SIG-M5 treated with dmso at 0.1 percent for 504 hours (cell line): ENCODE results near the gene BARHL1.

Experiments
- DNase-seq: peaks from one replicate; lab custom pipeline; 2025; ENCODE audit not compliant: unreplicated experiment; lab: John Stamatoyannopoulos, UW

Gene BARHL1

GRCh38 chr9:132610661-132611060 is 28.3 kb downstream of the BARHL1 start:
- DNase-seq = no peak

DNA sequence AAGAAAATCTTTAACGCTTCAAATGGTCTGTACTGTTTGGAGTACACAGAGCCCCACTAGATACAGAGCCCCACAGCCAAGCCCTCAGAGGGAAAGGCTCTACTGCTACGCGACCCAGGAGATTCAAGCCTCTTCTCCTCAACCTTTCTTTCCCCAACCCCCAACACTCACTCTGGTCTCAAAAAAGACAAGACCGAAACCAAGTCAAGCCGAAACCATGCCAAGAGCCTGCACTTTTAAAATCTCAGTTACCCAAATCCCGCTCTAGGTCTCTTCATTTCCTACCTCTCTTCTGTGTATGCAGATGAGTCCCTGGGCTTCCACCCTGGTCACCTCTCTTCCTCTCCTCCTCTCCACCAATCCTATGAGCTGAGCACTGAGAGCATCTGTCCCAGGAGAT is 31.9 kb downstream of the BARHL1 start:
- DNase-seq = no peak

DNA sequence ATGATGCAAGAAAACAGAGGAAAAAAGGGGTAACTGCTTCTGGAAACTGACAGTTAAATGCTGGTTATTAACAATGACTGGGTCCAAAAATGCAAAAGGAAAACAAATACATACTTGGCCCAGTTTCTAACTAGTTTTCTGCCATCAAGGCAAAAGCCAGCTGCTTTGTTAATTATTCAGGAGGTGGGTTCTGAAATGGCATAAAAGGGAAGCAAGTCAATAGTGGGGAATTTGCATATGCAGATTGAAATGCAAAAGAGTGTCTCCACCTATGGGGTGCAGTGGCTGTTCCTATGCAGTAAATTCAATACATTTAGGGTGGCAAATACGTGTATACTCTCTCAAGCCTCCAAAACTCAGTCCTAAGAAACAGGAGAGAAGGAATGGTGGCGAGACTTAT is 33.4 kb downstream of the BARHL1 start:
- no peak for DNase-seq

- no peak for DNase-seq
These were observed 34.3 kb downstream of the BARHL1 start for GRCh38 chr9:132616725-132617124.

GRCh38 chr9:132622159-132622558 is 39.8 kb downstream of the BARHL1 start:
- DNase-seq = no peak

DNA sequence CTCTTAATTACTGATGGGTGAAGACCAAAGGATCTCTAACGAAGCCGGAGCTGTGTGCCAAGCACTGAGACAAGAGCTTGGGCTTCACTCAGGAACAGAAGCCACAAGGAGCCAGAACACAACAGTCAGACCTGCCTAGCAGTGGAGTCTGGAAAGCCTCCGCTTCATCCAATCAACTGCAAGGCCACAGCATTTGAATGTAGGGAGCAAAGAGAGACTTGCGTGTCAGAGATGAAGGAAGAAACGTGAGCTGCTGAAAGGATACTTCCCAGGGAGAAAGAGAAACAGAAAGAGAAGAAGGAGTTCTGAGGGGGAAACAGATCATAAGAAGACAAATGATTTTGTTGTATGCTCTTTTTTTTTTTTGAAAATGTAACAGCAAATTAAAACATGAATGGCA is 43.9 kb downstream of the BARHL1 start:
- no peak for DNase-seq

- no peak for DNase-seq
These were observed 44.7 kb downstream of the BARHL1 start for GRCh38 chr9:132627106-132627505.

DNA sequence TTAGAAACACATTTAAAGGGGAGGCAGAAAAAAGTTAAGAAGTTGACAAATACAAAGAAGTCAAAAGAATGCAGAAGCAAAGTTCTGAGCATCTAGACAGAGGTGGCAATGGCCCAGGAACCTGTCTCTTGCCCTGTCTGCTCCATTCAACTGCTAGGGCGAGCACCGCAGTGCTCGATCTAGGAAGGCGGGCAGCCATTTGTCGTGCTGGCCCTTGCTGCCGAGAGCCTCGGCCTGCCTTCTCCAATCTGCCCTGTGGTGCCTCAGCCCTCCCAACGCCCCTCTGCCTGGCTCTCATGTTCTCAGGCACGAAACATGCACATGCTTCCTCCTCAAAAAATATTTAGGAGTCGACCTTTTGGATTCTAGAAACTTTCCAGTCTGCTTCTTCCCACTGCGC is 45.2 kb downstream of the BARHL1 start:
- DNase-seq = no peak

- no peak for DNase-seq
These were observed 46.3 kb downstream of the BARHL1 start for GRCh38 chr9:132628746-132629145.

GRCh38 chr9:132630116-132630515 is 47.7 kb downstream of the BARHL1 start:
- DNase-seq = no peak

- no peak for DNase-seq
These were observed 48.4 kb downstream of the BARHL1 start for GRCh38 chr9:132630811-132631210.

- no peak for DNase-seq
These were observed 48.9 kb downstream of the BARHL1 start for GRCh38 chr9:132631280-132631679.

GRCh38 chr9:132631685-132632084 is 49.3 kb downstream of the BARHL1 start:
- no peak for DNase-seq

DNA sequence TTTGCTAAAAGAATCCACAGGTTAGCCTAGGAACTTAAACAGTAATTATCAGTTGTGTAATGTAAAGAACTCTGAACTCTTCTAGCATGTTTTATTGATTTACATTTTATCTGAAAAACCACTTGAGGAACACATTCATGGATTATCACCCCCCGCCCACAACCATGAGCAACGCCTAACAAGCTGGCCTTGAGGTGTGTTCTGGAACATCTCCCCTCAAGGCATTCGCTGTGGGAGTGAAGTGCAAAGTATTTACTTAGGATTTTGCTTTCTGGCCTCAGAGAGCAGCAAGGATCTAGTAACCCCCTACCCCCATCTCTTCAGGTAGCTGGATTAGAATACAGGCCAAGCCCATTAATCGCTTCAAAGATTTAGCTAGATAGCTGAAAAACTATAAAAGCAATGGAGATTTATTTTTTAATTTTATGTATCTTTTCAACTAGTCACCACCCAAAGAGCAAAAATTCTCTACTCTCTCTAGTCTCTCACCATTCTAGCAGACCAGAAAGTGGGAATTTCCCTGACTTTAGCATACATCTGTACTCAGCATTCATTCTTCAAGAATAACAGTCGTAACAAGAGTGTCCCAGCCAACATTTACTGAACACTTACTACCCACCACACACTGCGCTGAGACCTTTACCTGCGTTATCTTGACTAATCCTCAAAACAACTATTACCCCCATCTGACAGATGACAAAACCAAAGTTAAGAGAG is 50.2 kb downstream of the BARHL1 start:
- no peak for DNase-seq

DNA sequence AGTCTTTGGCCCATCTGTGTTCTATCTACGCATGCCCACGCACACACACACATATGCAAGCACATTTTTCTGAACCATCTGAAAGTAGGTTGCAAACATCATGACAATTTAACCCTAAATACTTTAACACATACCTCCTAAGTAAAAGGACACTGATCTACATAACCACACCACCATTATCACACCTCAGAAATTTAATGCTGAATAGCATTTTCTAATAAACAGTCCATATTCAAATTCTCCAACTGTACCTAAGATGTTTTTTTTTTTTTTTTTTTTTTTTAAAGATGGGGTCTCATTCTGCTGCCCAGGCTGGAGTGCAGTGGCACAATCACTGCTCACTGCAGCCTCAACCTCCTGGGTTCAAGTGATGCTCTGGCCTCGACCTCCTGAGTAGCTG is 51.9 kb downstream of the BARHL1 start:
- DNase-seq = no peak

- no peak for DNase-seq
These were observed 54.9 kb downstream of the BARHL1 start for GRCh38 chr9:132637351-132637750.

DNA sequence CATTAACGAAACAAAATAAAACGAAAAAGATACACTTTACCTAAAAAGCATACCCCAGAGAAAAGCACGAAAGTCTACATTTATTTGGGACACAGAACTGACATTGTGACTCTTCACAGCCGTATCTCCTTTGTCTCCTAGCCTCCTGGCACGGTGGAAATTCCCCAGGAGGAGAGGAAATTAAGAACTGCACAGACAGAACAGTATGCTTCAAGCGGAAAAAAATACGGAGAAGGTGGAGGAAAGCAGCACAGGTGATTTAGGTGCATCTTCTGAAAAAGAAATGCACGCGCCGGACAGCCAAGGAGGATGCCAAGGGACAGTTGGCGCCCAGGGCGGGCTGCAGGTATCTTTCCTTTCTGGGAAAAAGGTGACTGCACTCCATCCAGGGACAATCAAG is 55.4 kb downstream of the BARHL1 start:
- no peak for DNase-seq

- DNase-seq = no peak
These were observed 55.8 kb downstream of the BARHL1 start for GRCh38 chr9:132638240-132638639.

GRCh38 chr9:132639322-132639721 is 56.9 kb downstream of the BARHL1 start:
- no peak for DNase-seq
